HG03565 (cell line): ENCODE measurements around the gene IGFBP3.

Experiments used
- ATAC-seq: cut with Tn5 transposase; IDR thresholded peaks from one replicate; pipeline ENCODE4 v1.9.1; 2021; ENCODE audit warnings: mild to moderate bottlenecking, moderate library complexity; ENCODE audit not compliant: unreplicated experiment

IGFBP3 gene

GRCh38 chr7:45893374-45893995, 27.6 kb downstream of the IGFBP3 start:
- no peak for ATAC-seq

- ATAC-seq = no peak
Measured at GRCh38 chr7:45892407-45893035, 28.6 kb downstream of the IGFBP3 start.

- no peak for ATAC-seq
Measured at GRCh38 chr7:45891462-45892402, 29.3 kb downstream of the IGFBP3 start.

- no peak for ATAC-seq
Measured at GRCh38 chr7:45890902-45891461, 30.1 kb downstream of the IGFBP3 start.

GRCh38 chr7:45890125-45890901, 30.8 kb downstream of the IGFBP3 start:
- no peak for ATAC-seq

- no peak for ATAC-seq
Measured at GRCh38 chr7:45889367-45890067, 31.6 kb downstream of the IGFBP3 start.

- no peak for ATAC-seq
Measured at GRCh38 chr7:45888993-45889366, 32.1 kb downstream of the IGFBP3 start.

- no peak for ATAC-seq
Measured at GRCh38 chr7:45888185-45888992, 32.7 kb downstream of the IGFBP3 start, which contains the start of gene IGFBP1. Gene IGFBP1 (plus strand): TSS chr7:45888488. CDS start chr7:45888653, 165 bp downstream.

GRCh38 chr7:45886931-45887667, 34.0 kb downstream of the IGFBP3 start:
- no peak for ATAC-seq

- ATAC-seq = no peak
Measured at GRCh38 chr7:45885264-45885882, 35.7 kb downstream of the IGFBP3 start.

GRCh38 chr7:45884136-45884535, 36.9 kb downstream of the IGFBP3 start:
- ATAC-seq = no peak

GRCh38 chr7:45882465-45882810, 38.6 kb downstream of the IGFBP3 start:
- no peak for ATAC-seq

- ATAC-seq = no peak
Measured at GRCh38 chr7:45881759-45882464, 39.2 kb downstream of the IGFBP3 start.

- ATAC-seq = no peak
Measured at GRCh38 chr7:45881280-45881758, 39.8 kb downstream of the IGFBP3 start.

- ATAC-seq = no peak
Measured at GRCh38 chr7:45880433-45880860, 40.6 kb downstream of the IGFBP3 start.

GRCh38 chr7:45878457-45879144, 42.5 kb downstream of the IGFBP3 start:
- no peak for ATAC-seq

GRCh38 chr7:45876519-45876918, 44.6 kb downstream of the IGFBP3 start:
- no peak for ATAC-seq
